TTC549 (cell line): ENCODE data around the gene GRAMD4.

ENCODE experiments used
- FAIRE-seq: peaks from 2 replicates; lab custom pipeline; 2012; peaks lifted over from hg19 to GRCh38; lab: Jason Lieb, UNC

The GRAMD4 gene

GRCh38 chr22:46656856-46657654 is 36.9 kb downstream of the GRAMD4 start:
- FAIRE-seq, result no peak

GRCh38 chr22:46657655-46657953 is 37.4 kb downstream of the GRAMD4 start:
- no peak for FAIRE-seq

GRCh38 chr22:46657996-46658947 is 38.1 kb downstream of the GRAMD4 start:
- FAIRE-seq, result no peak

- no peak for FAIRE-seq
Measured at GRCh38 chr22:46659059-46659790, 39.0 kb downstream of the GRAMD4 start.

GRCh38 chr22:46659791-46660186 is 39.6 kb downstream of the GRAMD4 start:
- no peak for FAIRE-seq

- no peak for FAIRE-seq
Measured at GRCh38 chr22:46660604-46661201, 40.5 kb downstream of the GRAMD4 start.

DNA sequence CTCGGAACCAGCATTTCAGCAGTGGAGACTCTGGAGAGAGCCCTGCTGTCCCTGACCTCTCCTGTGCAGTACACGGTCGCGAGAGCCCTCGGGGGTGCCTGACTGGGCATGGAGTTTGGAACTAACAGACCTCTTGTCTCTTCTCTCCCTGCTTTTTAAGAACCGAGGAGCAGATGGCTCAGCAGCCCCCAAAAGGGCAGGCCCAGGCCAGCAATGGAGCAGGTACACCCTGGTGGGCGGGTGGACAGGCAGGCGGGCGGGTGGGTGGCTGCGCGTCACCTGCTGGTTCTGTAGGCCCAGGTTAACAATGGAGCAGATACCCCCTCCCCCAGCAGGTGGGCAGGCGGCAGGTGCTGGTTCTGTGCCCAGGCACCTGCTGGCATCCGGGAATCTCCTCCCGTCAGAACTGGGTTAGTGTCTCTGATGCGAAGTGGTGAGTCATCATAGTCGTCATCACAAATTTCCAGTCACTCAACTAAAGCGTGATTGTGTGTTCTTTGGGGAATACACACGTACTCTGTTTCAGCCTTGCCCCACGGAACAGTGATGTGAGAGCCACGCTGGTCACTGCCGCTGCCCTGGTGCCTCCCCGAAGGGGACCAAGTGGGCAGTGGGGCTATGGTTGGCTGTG is 41.1 kb downstream of the GRAMD4 start:
- no peak for FAIRE-seq

- FAIRE-seq, result no peak
Measured at GRCh38 chr22:46662226-46662625, 42.0 kb downstream of the GRAMD4 start.

DNA sequence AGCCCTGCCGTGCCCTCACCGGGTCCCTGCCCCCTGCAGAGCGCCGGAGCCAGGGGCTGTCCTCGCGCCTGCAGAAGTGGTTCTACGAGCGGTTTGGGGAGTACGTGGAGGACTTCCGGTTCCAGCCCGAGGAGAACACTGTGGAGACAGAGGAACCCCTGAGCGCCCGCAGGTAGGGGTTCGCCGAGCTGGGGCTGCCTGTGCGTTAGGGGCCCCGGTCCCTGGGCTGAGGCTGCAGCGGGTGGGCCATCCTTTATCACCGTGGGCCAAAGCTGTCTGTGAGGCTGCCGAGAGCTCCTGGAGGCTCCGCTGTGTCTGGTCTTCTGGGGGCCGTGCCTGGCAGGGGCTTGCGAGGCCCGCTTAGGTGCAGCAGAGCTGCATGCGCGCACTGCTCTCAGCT is 42.8 kb downstream of the GRAMD4 start:
- FAIRE-seq, result no peak

DNA sequence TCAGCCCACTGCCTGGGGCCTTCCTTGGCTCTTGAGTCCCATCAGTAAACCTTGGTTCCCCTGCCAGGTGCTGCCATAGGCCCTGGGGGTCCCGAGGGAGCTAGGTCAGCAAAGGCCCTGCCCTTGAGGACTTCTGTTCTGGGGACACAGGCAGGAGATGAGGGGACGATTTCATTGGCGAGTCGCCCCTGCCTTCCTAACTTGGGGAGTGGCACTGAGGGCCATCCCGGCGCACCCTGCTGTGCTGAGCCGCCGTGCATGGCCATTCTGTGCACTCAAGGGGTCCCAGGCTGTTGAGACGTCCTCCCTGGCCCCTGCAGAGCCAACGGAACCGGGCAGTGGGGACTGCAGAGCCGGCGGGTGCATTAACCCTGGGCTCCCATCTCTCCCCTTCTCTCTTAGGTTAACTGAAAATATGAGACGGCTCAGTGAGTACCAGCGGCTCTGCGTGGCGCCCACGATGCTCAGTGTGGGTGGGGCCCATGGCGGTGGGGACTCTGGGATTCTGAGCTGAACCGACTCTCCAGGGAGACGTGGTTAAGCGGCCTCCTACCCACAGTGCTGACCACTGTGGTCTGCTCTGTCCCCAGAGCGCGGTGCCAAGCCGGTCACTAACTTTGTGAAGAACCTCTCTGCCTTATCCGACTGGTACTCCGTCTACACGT is 43.4 kb downstream of the GRAMD4 start:
- FAIRE-seq, result no peak

DNA sequence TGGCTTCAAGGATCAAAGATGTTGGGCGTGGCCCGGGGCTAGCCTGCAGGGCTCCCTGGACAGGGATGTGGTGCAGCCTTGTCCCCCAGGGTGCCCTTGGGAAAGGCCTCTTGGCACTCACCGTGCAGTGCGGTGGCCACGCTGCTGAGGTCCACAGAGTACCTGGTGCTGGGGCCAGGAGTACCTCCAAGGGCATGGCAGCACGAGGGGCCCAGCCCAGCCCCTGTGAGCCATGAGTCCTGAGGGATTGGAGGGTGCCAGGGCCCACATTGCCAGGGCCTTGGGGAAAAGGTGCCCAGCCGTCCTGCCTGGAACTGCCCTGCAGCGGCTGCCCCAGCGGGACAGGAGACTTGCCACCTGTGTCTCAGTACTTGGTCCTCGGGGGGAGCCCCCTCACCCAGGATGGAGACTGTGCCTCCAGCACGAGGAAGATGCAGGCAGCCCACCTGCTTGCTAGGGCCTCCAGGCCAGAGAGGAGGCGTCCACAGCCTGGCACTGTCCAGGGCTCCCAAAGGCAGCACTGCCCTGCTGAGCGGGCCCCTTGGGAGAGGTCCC is 44.2 kb downstream of the GRAMD4 start:
- no peak for FAIRE-seq

- no peak for FAIRE-seq
Measured at GRCh38 chr22:46665151-46665695, 45.0 kb downstream of the GRAMD4 start.

DNA sequence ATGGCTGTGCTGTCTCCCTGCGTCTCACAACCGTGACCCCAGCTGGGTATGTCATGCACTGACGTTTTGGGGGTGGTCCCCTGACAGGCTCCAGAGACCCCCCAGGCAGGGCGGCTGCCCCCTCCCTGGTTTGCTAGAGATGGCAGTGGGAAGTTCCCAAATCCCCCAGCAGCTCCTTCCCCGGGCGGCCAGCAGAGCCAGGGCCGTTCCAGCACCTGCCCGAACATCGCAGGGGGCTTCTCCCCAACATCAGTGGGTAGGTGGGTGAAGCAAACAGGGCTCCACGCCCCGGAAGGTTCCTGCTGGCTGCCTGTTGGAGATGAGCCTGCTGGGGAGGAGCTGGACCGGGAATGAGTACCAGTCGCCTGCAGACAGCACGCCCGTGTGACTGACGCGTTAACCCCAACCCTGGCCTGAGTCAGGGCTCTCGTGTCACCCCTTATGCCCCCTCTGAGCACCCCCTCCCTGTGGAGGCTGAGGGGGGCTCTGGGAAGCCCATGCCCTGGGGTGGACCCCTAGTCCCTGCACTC is 45.6 kb downstream of the GRAMD4 start:
- FAIRE-seq, result no peak

- FAIRE-seq, result no peak
Measured at GRCh38 chr22:46666577-46667244, 46.5 kb downstream of the GRAMD4 start.

DNA sequence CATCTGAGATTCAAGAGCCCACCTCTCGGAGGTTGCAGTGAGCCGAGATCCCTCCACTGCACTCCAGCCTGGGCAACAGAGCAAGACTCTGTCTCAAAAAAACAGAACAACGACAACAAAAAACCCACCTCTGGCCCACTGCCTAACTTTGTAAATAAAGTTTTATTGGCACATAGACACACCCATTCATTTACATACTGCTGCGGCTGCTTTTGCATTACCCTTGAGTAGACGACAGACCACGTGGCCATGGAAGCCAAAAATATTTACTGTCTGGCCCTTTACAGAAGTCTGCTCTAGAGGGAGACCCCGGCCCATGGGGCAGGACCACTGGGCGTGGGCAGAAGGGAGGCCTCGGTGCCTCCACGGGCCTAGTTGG is 47.0 kb downstream of the GRAMD4 start:
- no peak for FAIRE-seq

DNA sequence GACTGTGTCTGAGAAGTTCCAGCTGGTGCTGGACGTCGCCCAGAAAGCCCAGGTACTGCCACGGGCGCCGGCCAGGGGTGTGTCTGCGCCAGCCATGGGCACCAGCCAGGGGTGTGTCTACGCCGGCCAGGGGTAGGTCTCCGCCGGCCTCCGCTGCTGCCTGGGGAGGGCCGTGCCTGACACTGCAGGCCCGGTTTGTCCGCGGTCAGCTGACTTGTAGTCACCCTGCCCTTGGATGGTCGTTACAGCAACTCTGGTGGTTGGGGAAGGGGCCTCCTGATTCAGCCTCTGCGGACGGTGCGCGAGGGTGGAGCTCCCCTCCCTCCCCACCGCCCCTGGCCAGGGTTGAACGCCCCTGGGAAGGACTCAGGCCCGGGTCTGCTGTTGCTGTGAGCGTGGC is 47.9 kb downstream of the GRAMD4 start:
- no peak for FAIRE-seq

GRCh38 chr22:46669201-46669600 is 49.0 kb downstream of the GRAMD4 start:
- FAIRE-seq, result no peak

DNA sequence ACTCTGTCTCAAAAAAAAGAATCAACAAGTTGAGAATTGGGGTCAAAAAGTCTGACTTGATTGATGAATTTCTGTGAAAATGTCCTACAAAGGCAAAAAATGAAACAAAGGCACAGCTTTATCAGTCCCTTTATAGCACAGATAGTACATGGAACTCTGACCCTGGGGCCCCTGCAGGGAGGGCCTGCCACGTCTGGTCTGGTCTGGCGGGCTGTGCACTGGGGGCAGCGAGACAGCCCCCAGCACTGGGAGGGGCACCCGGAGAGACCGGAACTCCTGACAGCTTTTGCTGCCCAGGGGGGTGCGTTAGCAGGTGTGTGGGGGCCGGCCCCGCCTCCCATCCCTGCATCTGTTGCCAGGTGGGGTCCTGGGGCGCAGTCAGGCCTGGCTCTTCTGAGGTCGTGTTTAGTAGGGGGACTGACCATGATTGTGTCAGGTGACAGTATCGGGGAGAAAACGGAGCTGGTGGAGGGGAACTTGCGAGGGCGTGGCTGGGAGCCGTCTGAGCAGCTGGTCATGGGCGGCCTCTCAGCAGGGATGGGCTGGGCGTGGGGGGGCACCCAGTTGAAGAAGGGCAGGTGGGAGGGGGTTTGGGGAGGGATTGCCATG is 51.7 kb downstream of the GRAMD4 start:
- no peak for FAIRE-seq

- no peak for FAIRE-seq
Measured at GRCh38 chr22:46672731-46673130, 52.5 kb downstream of the GRAMD4 start.

- FAIRE-seq, result no peak
Measured at GRCh38 chr22:46673205-46673604, 53.0 kb downstream of the GRAMD4 start.
